ENCODE measurements around the gene DYNLRB1.

Gene DYNLRB1

DNA sequence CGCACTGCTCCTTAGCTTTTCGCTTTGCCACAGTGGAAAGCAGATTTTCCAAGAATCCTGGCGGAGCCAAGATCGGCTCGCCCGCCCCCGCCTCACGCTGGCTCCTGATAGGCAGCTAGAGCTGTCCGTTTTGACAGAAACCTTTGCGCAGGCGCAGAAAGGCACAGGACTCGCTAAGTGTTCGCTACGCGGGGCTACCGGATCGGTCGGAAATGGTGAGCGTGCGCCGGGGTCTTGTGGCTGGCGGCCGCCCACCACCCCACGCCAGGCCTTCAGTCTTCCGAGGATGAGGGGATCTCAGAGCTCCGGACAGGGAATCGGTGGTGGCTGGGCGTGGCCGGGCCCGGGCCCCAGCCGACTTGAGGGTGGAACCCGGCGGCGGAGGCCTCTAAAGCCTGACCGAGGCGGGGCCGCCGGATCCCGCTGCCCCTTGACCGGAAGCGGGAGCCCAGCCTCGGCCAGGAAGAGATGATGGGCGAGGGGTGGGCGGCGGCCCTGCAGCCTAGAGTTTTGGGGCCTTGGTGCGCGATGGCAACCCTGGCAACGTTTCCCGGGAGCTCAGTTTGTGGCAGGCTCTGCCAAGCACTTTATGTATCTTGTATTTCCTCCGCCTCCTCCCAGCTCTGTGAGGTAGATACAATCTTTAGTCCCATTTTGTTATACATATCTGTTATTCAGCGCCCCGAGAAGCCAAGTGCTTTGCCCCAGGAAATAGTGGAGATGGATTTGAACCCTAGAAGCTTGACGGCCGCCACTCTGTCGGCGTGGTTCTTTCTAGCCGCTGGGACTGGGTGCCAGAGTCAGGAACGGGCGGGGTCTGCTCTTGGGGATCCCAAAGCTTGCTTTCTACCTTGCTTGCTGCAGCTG lies at the start of gene DYNLRB1:
Gene DYNLRB1, plus strand, starts transcription at position 176 of the 867 bp plus-strand sequence. Its CDS starts 37 bp downstream, at position 213.
- TF ChIP-seq, protein P1, sequence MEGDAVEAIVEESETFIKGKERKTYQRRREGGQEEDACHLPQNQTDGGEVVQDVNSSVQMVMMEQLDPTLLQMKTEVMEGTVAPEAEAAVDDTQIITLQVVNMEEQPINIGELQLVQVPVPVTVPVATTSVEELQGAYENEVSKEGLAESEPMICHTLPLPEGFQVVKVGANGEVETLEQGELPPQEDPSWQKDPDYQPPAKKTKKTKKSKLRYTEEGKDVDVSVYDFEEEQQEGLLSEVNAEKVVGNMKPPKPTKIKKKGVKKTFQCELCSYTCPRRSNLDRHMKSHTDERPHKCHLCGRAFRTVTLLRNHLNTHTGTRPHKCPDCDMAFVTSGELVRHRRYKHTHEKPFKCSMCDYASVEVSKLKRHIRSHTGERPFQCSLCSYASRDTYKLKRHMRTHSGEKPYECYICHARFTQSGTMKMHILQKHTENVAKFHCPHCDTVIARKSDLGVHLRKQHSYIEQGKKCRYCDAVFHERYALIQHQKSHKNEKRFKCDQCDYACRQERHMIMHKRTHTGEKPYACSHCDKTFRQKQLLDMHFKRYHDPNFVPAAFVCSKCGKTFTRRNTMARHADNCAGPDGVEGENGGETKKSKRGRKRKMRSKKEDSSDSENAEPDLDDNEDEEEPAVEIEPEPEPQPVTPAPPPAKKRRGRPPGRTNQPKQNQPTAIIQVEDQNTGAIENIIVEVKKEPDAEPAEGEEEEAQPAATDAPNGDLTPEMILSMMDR (conservative IDR thresholded peaks at IDR 0.05; ENCODE audit: low read length) = no peak
- TF ChIP-seq EZH2phosphoT487 (IDR thresholded peaks at IDR 0.05; ENCODE audit: borderline replicate concordance) = no peak
- H3K9ac ChIP-seq (ENCODE audit: low read depth, low read length, poor library complexity, severe bottlenecking) = peak within 1 kb of the TSS; percentile 83
- H3K79me2 ChIP-seq (ENCODE audit: insufficient read depth, low read length) = peaks cover 56% of the 10 kb centered on the region
- peaks cover 29% of the 10 kb centered on the region for H3K4me1 ChIP-seq (ENCODE audit: insufficient read depth, low read length, poor library complexity, severe bottlenecking)
- H3K27me3 ChIP-seq (ENCODE audit: insufficient read depth, low read length, poor library complexity, severe bottlenecking) = no peaks in the 10 kb centered on the region
- H3K9me3 ChIP-seq (ENCODE audit: insufficient read depth, low read depth, low read length) = no peaks in the 10 kb centered on the region
- peak within 1 kb of the TSS; percentile 99 for H2AFZ ChIP-seq (ENCODE audit: low read length)
- peak within 1 kb of the TSS; percentile 83 for H3K4me3 ChIP-seq (ENCODE audit: low read length, poor library complexity, severe bottlenecking)
- no peaks in the 10 kb centered on the region for H3K36me3 ChIP-seq (ENCODE audit: insufficient read depth, low read length)
- H3F3A ChIP-seq (ENCODE audit: low read depth) = no peaks in the 10 kb centered on the region
- peak within 1 kb of the TSS; percentile 97 for H3K4me2 ChIP-seq (ENCODE audit: low read depth, low read length, poor library complexity, severe bottlenecking)
- H3K9me2 ChIP-seq (replicated peaks; ENCODE audit: low read depth, low read length) = no peaks in the 10 kb centered on the region
- H4K20me1 ChIP-seq (ENCODE audit: insufficient read depth, low read length, poor library complexity, severe bottlenecking) = peaks cover 24% of the 10 kb centered on the region

- Histone ChIP-seq H2AFZ (ENCODE audit: low read length) (no peak overlapping the region), H3K27me3 (ENCODE audit: insufficient read depth, low read length, poor library complexity, severe bottlenecking) (no peaks in the 10 kb centered on the region), H3F3A (ENCODE audit: low read depth) (0 out of 2 replicates have a peak, but pooled peaks cover 2% of the 10 kb centered on the region), H3K4me3 (ENCODE audit: low read length, poor library complexity, severe bottlenecking) (no peak overlapping the region), H3K79me2 (ENCODE audit: insufficient read depth, low read length) (no peaks in the 10 kb centered on the region), H3K4me2 (ENCODE audit: low read depth, low read length, poor library complexity, severe bottlenecking) (no peak overlapping the region), H3K9me3 (ENCODE audit: insufficient read depth, low read depth, low read length) (no peaks in the 10 kb centered on the region), H3K36me3 (ENCODE audit: insufficient read depth, low read length) (peaks cover 48% of the 10 kb centered on the region), H3K9ac (ENCODE audit: low read depth, low read length, poor library complexity, severe bottlenecking) (no peak overlapping the region), H4K20me1 (ENCODE audit: insufficient read depth, low read length, poor library complexity, severe bottlenecking) (no peaks in the 10 kb centered on the region), H3K9me2 (replicated peaks; ENCODE audit: low read depth, low read length) (no peaks in the 10 kb centered on the region), H3K4me1 (ENCODE audit: insufficient read depth, low read length, poor library complexity, severe bottlenecking) (no peaks in the 10 kb centered on the region)
- no peak for TF ChIP-seq EZH2phosphoT487 (IDR thresholded peaks at IDR 0.05; ENCODE audit: borderline replicate concordance)
- TF ChIP-seq, protein P1 (conservative IDR thresholded peaks at IDR 0.05; ENCODE audit: low read length) = no peak
Measured at GRCh38 chr20:34468951-34469350, 47.3 kb upstream of the DYNLRB1 start.

DNA sequence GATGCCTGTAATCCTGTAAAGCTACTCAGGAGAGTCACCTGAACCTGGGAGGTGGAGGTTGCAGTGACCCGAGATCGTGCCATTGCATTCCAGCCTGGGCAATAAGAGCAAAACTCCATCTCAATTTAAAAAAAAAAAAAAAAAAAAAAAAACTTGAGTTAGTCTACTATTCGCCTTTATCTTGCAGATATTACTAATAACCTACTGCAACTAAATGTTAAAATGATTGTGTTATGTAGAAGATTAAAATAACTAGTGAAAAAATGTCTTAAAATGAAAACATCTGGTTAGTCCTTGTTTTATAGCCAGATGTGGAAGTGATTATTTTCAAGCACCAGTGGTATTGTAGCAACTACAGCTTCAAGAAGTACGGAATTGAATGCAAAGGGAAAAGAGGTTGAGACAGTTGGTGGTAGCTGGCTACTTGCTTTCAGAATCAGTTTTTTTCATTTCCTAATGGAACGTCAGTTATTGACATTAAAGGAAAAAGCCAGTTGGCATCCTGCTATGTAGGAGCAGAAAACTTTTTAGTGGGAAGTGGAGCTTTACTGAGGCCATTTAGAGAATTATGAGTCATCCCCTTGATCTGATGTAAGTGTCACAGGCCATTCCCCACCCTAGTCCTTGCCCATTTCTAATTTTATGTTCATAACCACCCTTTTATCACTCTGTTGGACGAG lies 43.8 kb upstream of the DYNLRB1 start:
- no peaks in the 10 kb centered on the region for H3K9me2 ChIP-seq (replicated peaks; ENCODE audit: low read depth, low read length)
- no peak overlapping the region for H3K4me2 ChIP-seq (ENCODE audit: low read depth, low read length, poor library complexity, severe bottlenecking)
- no peak overlapping the region for H3K9ac ChIP-seq (ENCODE audit: low read depth, low read length, poor library complexity, severe bottlenecking)
- H3K9me3 ChIP-seq (ENCODE audit: insufficient read depth, low read depth, low read length) = no peaks in the 10 kb centered on the region
- H3K36me3 ChIP-seq (ENCODE audit: insufficient read depth, low read length) = peaks cover 45% of the 10 kb centered on the region
- no peaks in the 10 kb centered on the region for H3K79me2 ChIP-seq (ENCODE audit: insufficient read depth, low read length)
- no peaks in the 10 kb centered on the region for H3K27me3 ChIP-seq (ENCODE audit: insufficient read depth, low read length, poor library complexity, severe bottlenecking)
- H2AFZ ChIP-seq (ENCODE audit: low read length) = no peak overlapping the region
- no peak overlapping the region for H3K4me3 ChIP-seq (ENCODE audit: low read length, poor library complexity, severe bottlenecking)
- H4K20me1 ChIP-seq (ENCODE audit: insufficient read depth, low read length, poor library complexity, severe bottlenecking) = no peaks in the 10 kb centered on the region
- no peaks in the 10 kb centered on the region for H3K4me1 ChIP-seq (ENCODE audit: insufficient read depth, low read length, poor library complexity, severe bottlenecking)
- TF ChIP-seq, protein P1 (conservative IDR thresholded peaks at IDR 0.05; ENCODE audit: low read length) = no peak
- no peak for TF ChIP-seq EZH2phosphoT487 (IDR thresholded peaks at IDR 0.05; ENCODE audit: borderline replicate concordance)
- H3F3A ChIP-seq (ENCODE audit: low read depth) = 0 out of 2 replicates have a peak, but pooled peaks cover 2% of the 10 kb centered on the region

Data from Loucy (cell line).